Measurements from ENCODE around the gene GPRC5C.

The GPRC5C gene

DNA sequence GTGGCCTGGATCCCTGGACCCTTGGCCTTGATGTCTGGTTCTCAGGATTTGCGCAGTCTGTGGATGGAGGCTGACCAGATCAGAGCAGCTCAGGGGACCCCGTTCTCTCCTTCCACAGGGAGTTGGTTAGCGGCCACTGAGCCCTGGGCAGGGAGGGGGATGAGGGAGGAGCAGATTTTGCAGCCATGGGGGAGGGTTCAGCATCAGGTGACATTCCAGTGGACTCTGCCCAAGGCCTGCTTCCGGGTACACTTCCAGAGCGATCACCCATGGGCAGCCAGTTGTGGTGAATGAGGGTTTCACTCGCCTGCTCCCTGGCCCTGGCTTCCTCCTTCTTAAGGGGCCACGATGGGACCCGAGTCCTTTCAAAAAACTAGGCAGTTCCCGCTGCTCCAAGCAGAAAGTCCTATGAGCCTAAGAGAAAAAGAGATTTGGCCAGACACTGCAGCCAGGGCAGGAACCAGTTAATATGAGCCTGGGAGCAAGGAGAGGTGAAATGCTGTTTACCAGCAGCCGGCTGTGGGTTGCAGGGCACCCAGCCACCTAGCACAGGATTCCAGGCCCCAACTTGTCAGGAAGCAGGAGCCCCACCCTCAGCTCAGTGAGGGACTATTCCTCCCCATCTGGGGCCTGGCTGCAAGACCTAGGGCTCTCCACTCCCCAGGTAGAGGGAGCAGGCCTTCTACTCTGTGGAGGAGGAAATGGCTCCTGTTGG is 4.7 kb upstream of the GPRC5C start:
- peaks cover 52% of the 10 kb centered on the region for H3K4me1 Mint-ChIP-seq
- no peaks in the 10 kb centered on the region for H3K9me3 Mint-ChIP-seq
- H3K36me3 Mint-ChIP-seq (ENCODE audit: low read depth), result no peaks in the 10 kb centered on the region
- H3K4me3 Mint-ChIP-seq, result peak overlapping the region in 1 of 3 experiments; percentile 17
- H3K27me3 Mint-ChIP-seq (ENCODE audit: low read depth), result peaks cover 22% of the 10 kb centered on the region
- peak overlapping the region; percentile 85 to 89 (median 87) for H3K27ac Mint-ChIP-seq
- TF ChIP-seq, protein P1, sequence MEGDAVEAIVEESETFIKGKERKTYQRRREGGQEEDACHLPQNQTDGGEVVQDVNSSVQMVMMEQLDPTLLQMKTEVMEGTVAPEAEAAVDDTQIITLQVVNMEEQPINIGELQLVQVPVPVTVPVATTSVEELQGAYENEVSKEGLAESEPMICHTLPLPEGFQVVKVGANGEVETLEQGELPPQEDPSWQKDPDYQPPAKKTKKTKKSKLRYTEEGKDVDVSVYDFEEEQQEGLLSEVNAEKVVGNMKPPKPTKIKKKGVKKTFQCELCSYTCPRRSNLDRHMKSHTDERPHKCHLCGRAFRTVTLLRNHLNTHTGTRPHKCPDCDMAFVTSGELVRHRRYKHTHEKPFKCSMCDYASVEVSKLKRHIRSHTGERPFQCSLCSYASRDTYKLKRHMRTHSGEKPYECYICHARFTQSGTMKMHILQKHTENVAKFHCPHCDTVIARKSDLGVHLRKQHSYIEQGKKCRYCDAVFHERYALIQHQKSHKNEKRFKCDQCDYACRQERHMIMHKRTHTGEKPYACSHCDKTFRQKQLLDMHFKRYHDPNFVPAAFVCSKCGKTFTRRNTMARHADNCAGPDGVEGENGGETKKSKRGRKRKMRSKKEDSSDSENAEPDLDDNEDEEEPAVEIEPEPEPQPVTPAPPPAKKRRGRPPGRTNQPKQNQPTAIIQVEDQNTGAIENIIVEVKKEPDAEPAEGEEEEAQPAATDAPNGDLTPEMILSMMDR (IDR thresholded peaks at IDR 0.05; ENCODE audit: unreplicated experiment in 3 of 3), result no peak

DNA sequence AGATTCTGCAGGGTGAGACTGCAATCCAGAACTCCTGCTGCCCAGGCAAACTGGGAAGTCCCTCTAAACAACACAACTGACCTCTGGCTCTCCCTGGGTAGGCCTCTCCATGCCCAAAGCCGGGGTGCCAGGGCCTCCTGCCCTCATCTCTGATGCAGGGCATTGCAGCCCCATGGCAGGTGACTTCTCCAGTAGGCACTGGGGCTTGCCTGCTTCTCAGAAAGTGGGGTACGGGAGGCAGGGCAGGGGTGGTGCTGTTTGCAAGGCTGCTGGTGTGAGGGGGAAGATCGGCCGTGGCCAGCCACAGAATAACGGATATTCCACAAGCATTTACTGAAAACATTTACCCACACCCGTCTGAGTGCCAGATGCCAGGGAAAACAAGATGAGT is 4.1 kb upstream of the GPRC5C start:
- peak overlapping the region; percentile 85 to 89 (median 87) for H3K27ac Mint-ChIP-seq
- H3K36me3 Mint-ChIP-seq (ENCODE audit: low read depth), result no peaks in the 10 kb centered on the region
- TF ChIP-seq, protein P1 (IDR thresholded peaks at IDR 0.05; ENCODE audit: unreplicated experiment in 3 of 3), result no peak
- H3K4me1 Mint-ChIP-seq, result peaks cover 53% of the 10 kb centered on the region
- no peaks in the 10 kb centered on the region for H3K9me3 Mint-ChIP-seq
- peaks cover 20% of the 10 kb centered on the region for H3K27me3 Mint-ChIP-seq (ENCODE audit: low read depth)
- H3K4me3 Mint-ChIP-seq, result peak overlapping the region; percentile 1 to 53 (median 31)

DNA sequence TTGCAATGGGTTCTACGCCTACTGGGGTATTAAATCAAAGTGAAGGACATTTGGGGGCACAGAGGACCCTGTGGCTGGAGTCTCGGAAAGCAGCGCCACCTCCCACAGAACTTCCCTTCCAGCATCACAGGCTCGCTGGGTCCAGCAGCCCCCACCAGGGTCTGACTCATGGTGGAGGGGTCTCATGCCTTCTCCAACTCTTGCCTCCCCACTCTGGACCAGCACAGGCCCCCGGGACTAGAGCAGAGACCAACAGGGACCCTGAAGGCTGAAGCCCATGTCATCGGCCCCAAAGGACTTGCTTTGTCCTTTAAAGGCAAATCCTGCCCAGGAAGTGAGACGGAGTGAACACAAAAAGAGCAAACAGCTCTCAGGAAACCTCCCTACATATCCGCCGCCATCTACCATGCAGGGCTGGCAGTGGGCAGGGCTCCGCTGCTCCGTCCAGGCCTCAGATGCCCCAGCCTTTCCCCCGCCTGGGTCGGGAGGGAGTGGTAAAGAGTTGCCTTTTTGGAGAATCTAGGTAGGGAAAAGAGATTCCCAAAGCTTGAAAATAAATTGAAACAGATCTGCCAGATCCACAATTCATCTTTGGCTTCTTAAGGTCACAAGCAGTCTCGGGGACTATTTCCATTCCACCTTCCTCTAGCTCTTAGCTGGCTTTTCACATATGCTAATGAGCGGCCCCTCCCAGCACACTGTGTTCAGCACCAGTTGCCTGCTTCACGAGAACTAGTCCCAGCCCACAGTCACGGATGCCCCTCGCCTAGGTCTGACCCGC is 2.1 kb upstream of the GPRC5C start:
- Mint-ChIP-seq H3K27ac (peak overlapping the region; percentile 98 to 99 (median 98)), H3K4me3 (peak overlapping the region; percentile 87 to 92 (median 91)), H3K27me3 (ENCODE audit: low read depth) (peaks cover 25% of the 10 kb centered on the region), H3K36me3 (ENCODE audit: low read depth) (no peaks in the 10 kb centered on the region), H3K9me3 (no peaks in the 10 kb centered on the region), H3K4me1 (peaks cover 61% of the 10 kb centered on the region)
- TF ChIP-seq, protein P1 (IDR thresholded peaks at IDR 0.05; ENCODE audit: unreplicated experiment in 3 of 3), result no peak

DNA sequence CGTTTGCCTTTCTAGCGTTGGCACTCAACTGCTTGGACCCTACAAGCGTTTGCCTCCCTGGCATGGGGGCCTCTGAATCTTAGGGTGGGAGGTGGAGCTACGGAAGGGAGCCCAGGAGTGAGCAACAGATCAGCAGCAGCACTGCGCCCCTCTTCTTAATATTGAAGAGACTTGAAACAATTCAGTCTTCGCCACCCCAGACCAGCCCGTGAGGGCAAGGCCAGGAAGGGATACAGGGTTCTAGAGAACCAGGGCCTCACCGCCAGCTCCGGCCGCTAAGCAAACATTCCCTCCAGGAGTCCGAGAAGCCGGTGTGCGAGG is 1.5 kb upstream of the GPRC5C start:
- TF ChIP-seq, protein P1 (IDR thresholded peaks at IDR 0.05; ENCODE audit: unreplicated experiment in 3 of 3), result no peak
- Mint-ChIP-seq H3K36me3 (ENCODE audit: low read depth) (no peaks in the 10 kb centered on the region), H3K9me3 (no peaks in the 10 kb centered on the region), H3K4me1 (peaks cover 58% of the 10 kb centered on the region), H3K27me3 (ENCODE audit: low read depth) (peaks cover 22% of the 10 kb centered on the region), H3K4me3 (peak overlapping the region; percentile 87 to 92 (median 91)), H3K27ac (peak overlapping the region; percentile 98 to 99 (median 98))

DNA sequence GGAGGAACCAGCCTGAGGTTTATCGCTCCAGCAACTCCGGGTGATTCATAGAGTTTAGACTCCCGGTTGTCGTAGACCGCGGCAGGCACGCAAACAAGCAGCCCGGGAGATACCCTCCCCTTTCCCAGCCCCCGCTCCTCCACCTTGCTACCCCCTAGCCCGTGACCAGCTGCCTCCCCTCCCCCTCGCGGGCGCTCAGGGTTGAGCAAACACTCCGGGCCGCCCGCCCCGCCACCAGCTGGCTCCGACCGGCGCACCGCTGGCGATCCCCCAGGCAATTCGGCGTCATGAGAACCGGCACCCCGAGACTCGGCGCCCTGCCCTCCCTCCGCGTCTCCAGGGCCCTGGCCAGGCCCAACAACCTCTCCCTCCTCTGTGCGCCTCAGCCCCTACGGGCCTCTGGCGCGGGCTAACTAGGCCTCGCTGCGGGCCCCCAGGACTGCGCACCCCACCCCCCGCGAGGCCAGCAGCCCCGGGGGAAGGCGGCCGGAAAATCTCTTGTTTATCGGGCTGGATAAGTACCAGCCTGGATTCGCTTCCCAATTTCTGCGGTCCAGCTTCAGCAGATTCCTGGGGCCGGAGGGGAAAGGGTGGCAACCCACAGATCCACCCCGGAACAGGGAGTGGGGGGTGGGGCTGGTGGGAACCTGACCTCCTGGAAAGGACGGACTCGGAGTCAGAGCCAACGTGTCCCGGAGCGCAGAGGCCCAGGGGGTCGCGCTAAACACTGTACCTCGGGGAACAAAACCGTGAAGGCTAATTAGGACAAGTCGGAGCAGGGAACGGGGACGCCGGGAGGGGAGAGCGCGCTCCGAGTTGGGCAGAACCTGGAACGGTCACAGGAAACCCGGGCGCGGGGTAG is 951 bp upstream of the GPRC5C start:
- TF ChIP-seq, protein P1 (IDR thresholded peaks at IDR 0.05; ENCODE audit: unreplicated experiment in 3 of 3), result no peak
- Mint-ChIP-seq H3K27ac (peak overlapping the region; percentile 98 to 99 (median 98)), H3K27me3 (ENCODE audit: low read depth) (peaks cover 22% of the 10 kb centered on the region), H3K4me1 (peaks cover 59% of the 10 kb centered on the region), H3K4me3 (peak overlapping the region; percentile 91 to 92 (median 91)), H3K9me3 (no peaks in the 10 kb centered on the region), H3K36me3 (ENCODE audit: low read depth) (no peaks in the 10 kb centered on the region)
